Transverse colon (tissue), 4 donors: Measurements from ENCODE around the gene YWHAH. TPM values are rescaled to one million over a fixed set of nuclear protein-coding genes. Genes with fewer than 3 reads are reported as not detected.

Experiments
- DNase-seq: peaks from one replicate; pipeline ENCODE4 v3.0.0-alpha.2; 2019
- H3K27ac ChIP-seq, 4 donors: fragments of 200-600 bp; sonication (generic); 2 replicates each; pipeline ENCODE4 v1.5.1; 2016 to 2018; ENCODE audit warnings: inconsistent platforms in 4 of 4
- H3K27me3 ChIP-seq: fragments of 200-600 bp; sonication (generic); 2 replicates; pipeline ENCODE4 v1.5.1; 2017; ENCODE audit warnings: inconsistent platforms
- H3K36me3 ChIP-seq, 4 donors: fragments of 200-600 bp; sonication (generic); 2 replicates each; pipeline ENCODE4 v1.5.1; 2017 to 2019; ENCODE audit warnings: inconsistent platforms in 4 of 4
- H3K4me1 ChIP-seq, 4 donors: fragments of 200-600 bp; sonication (generic); 2 replicates each; pipeline ENCODE4 v1.5.1; 2017 to 2020; ENCODE audit warnings: inconsistent platforms in 4 of 4
- H3K4me3 ChIP-seq, 4 donors: fragments of 200-600 bp; sonication (generic); 1 replicate in 1 of 4; 2 replicates in 3 of 4; pipeline versions ENCODE4 v1.5.1 to v1.6.1; 2017 to 2019; ENCODE audit warnings: inconsistent platforms in 4 of 4
- H3K9me3 ChIP-seq, 2 donors: fragments of 200-600 bp; sonication (generic); 2 replicates each; pipeline ENCODE4 v1.5.1; 2017 to 2019; ENCODE audit warnings: inconsistent platforms in 2 of 2
- CTCF ChIP-seq, 5 experiments: fragments of 200-600 bp in 3 of 5; fragments of 450-650 bp in 2 of 5; sonication (generic) in 3 of 5; IDR thresholded peaks; 1 replicate in 2 of 5; 2 replicates in 3 of 5; pipeline ENCODE4 v1.5.1; 2016 to 2017; ENCODE audit warnings: antibody characterized with exemption in 5 of 5, inconsistent platforms in 3 of 5, mild to moderate bottlenecking in 2 of 5, moderate library complexity in 1 of 5
- EP300 ChIP-seq: sonication (generic); formaldehyde crosslinking; IDR thresholded peaks from one replicate; pipeline ENCODE4 v1.6.1; 2017; ENCODE audit warnings: antibody characterized with exemption, low read depth
- POLR2A ChIP-seq: fragments of 450-650 bp; IDR thresholded peaks from one replicate; pipeline ENCODE4 v1.6.1; 2016; ENCODE audit warnings: antibody characterized with exemption, mild to moderate bottlenecking, moderate library complexity
- POLR2AphosphoS5 ChIP-seq, 3 donors: sonication (generic); formaldehyde crosslinking; IDR thresholded peaks; one replicate each; pipeline ENCODE4 v1.6.1; 2016; ENCODE audit warnings: antibody characterized with exemption in 3 of 3
- WGBS, 2 donors: methylation state at CpG; one replicate each; pipeline ENCODE4 v1.1.5; 2018; ENCODE audit warnings: low coverage in 1 of 2; 5-methylcytosine and 5-hydroxymethylcytosine counted together
- in situ Hi-C, 4 donors: fragments of 200-750 bp; cut with MboI; loops; one replicate each; pipeline versions ENCODE4 v1.15.0 to v1.15.1; 2017; ENCODE audit warnings: low sequenced_read_pairs in 3 of 4, low pct_ligation_motif_present in 1 of 4, low pct_unique_long_range_greater_than_20kb in 1 of 4
- intact Hi-C: fragments of 100-400 bp; cut with DNase I; formaldehyde crosslinking; loops from one replicate; pipeline ENCODE4 v1.15.1; 2023; ENCODE audit warnings: low total_unique reads
- small RNA-seq, 4 donors: library from RNA; depleted of rRNA; stranded (forward); fragments of <200 nt; gene quantifications; one replicate each; pipeline ENCODE3, GENCODE V24; 2016
- total RNA-seq, 4 donors: library from RNA; depleted of rRNA; stranded (reverse); fragments of >200 nt; gene quantifications; one replicate each; pipeline ENCODE4 v1.1.0, GENCODE V29; 2016

Gene YWHAH
- total RNA-seq, 4 donors from 2014 or later = 83.7 to 155 (median 109) TPM

DNA sequence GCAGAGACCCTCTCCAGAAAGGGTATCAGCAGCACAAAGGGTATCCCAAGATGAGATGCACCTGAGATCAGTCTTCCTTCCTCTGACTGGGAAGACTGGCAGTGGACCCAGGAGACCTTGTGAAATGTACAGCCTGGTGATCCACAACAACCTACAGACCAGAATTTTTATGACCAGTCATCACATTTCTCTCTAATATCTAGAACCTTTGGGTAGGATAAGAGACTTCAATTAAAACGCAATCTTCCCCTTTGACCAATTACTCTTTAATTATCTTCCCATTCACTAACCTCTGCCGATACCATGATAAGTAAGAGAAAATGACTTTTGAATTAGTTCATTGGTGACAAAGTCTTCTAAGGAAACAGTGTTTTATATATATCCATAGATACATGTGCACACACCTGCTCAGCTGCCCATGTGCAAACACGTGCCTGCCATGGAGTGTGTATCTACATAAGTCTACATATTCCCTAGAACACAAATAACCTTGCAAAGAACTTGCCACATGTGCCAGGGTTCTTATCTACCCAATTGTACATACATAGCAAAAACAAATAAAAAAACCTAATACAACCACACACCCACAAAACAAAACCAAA, 54.5 kb downstream of the YWHAH start:
- Histone ChIP-seq H3K4me1 (no peaks in the 10 kb centered on the region), H3K4me3 (no peak overlapping the region), H3K9me3 (no peaks in the 10 kb centered on the region), H3K36me3 (no peaks in the 10 kb centered on the region), H3K27ac (no peak overlapping the region), H3K27me3 (peaks cover 4% of the 10 kb centered on the region)
- WGBS, 2 donors = 72 to 77% methylated on average over 3 of the region's 3 CpGs
- in situ Hi-C loops = loop anchor here (25.0 kb wide), 3 partner anchors 88 to 463 kb away; partner anchors contain the start of genes BPIFC (in 2 of the 4), FBXO7 (in 2 of the 4) and SLC5A4 (in 1 of the 4)
- intact Hi-C loops = no loop called here
- no peak for DNase-seq
- TF ChIP-seq POLR2A = no peak
- TF ChIP-seq CTCF (IDR thresholded peaks at IDR 0.05) = no peak
- TF ChIP-seq POLR2AphosphoS5 (IDR thresholded peaks at IDR 0.05) = no peak
- TF ChIP-seq EP300 = no peak

- intact Hi-C loops = no loop called here
Measured at GRCh38 chr22:32000181-32000580, 55.8 kb downstream of the YWHAH start.

DNA sequence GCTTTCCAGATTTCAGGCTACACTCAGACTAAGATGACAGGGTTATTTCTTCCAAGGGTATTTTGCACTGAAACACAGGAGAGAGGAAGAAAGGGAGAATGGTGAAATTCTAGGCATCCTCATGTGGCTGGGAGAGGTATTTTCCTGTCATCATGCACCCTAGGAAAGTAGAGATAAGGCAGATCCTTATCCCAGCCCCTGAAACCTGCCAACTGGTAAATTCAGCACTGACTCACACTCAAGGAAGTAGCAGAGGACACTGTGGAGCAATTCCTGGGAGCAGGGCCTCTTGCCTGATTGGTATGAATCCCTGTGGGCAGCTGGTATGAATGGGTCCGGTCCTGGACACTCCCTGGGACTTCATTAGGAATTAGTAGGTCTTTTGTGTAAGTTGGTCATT, 61.1 kb downstream of the YWHAH start:
- DNase-seq = no peak
- Histone ChIP-seq H3K27me3 (no peaks in the 10 kb centered on the region), H3K36me3 (no peaks in the 10 kb centered on the region), H3K4me3 (no peak overlapping the region), H3K27ac (no peak overlapping the region), H3K4me1 (no peaks in the 10 kb centered on the region), H3K9me3 (no peaks in the 10 kb centered on the region)
- WGBS, 2 donors = 50% methylated on average over 1 of the region's 1 CpG; no CpG with 5 or more reads in 1 of the 2 donors
- intact Hi-C loops (no loop called here), in situ Hi-C loops (no loop called here)
- TF ChIP-seq EP300 = no peak
- TF ChIP-seq POLR2A = no peak
- TF ChIP-seq CTCF (IDR thresholded peaks at IDR 0.05) = no peak
- no peak for TF ChIP-seq POLR2AphosphoS5 (IDR thresholded peaks at IDR 0.05)

More at GRCh38 chr22:32000181-32000580, 55.8 kb downstream of the YWHAH start:
- no peaks in the 10 kb centered on the region for H3K36me3 ChIP-seq
- H3K27me3 ChIP-seq = peaks cover 4% of the 10 kb centered on the region
- DNase-seq = no peak
- H3K9me3 ChIP-seq = no peaks in the 10 kb centered on the region
- no peak overlapping the region for H3K4me3 ChIP-seq
- H3K4me1 ChIP-seq = no peaks in the 10 kb centered on the region
- in situ Hi-C loops = no loop called here
- WGBS, 2 donors = 50 to 58% methylated on average over 1 of the region's 1 CpG
- TF ChIP-seq CTCF (IDR thresholded peaks at IDR 0.05) (no peak), POLR2AphosphoS5 (IDR thresholded peaks at IDR 0.05) (no peak), POLR2A (no peak), EP300 (no peak)
- no peak overlapping the region for H3K27ac ChIP-seq

Small RNA genes within 50 kb of the gene (small RNA-seq; reads per million reads assigned to genes)
- 0 to 0.28 (median 0.09) reads per million in 4 donors for gene RN7SL305P

Other genes starting within 250 kb of the YWHAH start
- gene PRR14L, start 194.4 kb upstream of the YWHAH start, total RNA-seq = 10 to 100 TPM; 37.0 to 53.7 (median 49.2) TPM
- 10 to 100 TPM; 25.9 to 86.4 (median 45.6) TPM for gene DEPDC5, start 190.5 kb upstream of the YWHAH start, total RNA-seq
- 100 to 1,000 TPM in 2 of 4 donors, 10 to 100 TPM in 2; 25.5 to 145 (median 83.2) TPM for gene SLC5A1, start 98.7 kb downstream of the YWHAH start, total RNA-seq
- not detected for gene C22orf42, start 214.8 kb downstream of the YWHAH start, total RNA-seq